Retinal pigment epithelial cell (primary cell): ENCODE data around the gene SLC17A9.
A peak's percentile ranks its signal among the peaks of the same experiment; 100 is the strongest.
"Not testable (repeated sequence)": the region's sequence is repeated elsewhere in the genome, so short reads cannot be mapped to it uniquely, and the experiment has no call there.

Source experiments
- DNase-seq: peaks from one replicate; pipeline ENCODE4 v3.0.0-alpha.2; 2010; ENCODE audit warnings: low read depth
- H3K4me3 ChIP-seq: 2 replicates; pipeline ENCODE4 v1.5.1; 2011; ENCODE audit warnings: mild to moderate bottlenecking, low read length, control low read depth, moderate library complexity
- TF ChIP-seq, protein P1 (sequence below): conservative IDR thresholded peaks from 2 replicates; pipeline ENCODE4 v1.5.1; 2011; ENCODE audit warnings: low read depth, low read length, control low read depth, inconsistent platforms

Gene SLC17A9

DNA sequence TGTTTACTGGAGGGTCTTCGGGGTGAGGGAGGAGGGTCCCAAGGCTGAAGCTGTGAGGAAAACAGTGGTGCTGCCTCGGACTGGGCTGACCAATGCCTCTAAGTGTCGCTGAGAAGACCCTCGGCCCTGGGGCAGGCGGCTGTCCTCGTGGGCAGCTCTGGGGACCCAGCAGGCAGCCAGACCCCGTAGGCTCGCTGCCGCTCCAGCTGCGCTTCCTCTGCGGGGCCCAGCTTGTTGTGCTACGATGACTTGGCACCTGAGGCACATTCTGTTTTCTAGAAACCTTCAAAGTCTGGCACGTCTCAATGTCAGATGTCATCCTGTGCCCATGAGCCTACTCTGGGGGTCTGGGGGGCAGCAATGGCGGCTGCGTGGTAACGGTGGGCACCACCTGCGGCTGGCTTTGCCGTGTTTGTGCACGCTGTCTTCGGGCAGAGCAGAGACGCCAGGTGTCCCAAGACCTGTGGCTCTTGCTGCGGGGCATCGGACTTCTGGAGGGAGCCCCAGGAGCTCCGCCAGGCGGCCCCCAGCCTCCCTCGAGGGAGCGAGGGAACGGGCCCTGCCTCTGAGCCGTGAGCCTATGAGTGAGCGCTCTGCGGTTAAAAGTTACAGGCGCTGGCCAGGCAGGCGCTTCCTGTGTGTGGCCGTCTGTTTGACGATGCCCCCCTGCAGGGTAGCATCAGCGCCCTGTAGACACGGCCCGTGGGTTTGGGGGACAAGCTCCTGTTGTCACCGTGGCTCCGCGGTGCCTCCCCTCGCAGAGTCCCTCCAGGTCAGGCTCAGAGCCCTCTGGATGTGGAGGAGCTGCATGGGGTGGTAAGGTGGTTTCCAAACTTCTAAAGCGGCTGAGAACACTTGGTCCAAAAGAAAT lies 6.8 kb downstream of the SLC17A9 start:
- DNase-seq, result no peak

DNA sequence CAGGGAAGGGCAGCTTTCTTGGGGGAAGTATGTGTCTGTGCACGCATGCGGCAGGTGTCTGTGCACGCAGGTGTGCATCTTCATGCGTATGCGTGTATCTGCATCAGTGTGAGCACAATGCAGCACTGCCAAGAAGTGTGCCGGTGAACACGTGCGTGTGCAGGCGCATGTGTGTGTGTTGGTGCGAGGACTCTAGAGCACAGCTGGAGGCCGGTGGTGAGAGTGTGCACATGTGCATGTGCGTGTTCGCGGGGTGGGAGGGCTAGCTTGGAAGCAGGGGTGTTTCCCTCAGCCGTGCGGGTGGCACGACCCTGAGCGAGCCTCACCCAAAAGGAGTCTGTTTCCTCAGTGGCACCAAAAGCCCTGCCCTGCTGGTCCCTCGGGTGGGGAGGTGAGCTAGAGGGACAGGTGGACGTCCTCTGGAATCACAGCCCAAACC lies 7.5 kb downstream of the SLC17A9 start:
- no peak for DNase-seq
- TF ChIP-seq, protein P1, sequence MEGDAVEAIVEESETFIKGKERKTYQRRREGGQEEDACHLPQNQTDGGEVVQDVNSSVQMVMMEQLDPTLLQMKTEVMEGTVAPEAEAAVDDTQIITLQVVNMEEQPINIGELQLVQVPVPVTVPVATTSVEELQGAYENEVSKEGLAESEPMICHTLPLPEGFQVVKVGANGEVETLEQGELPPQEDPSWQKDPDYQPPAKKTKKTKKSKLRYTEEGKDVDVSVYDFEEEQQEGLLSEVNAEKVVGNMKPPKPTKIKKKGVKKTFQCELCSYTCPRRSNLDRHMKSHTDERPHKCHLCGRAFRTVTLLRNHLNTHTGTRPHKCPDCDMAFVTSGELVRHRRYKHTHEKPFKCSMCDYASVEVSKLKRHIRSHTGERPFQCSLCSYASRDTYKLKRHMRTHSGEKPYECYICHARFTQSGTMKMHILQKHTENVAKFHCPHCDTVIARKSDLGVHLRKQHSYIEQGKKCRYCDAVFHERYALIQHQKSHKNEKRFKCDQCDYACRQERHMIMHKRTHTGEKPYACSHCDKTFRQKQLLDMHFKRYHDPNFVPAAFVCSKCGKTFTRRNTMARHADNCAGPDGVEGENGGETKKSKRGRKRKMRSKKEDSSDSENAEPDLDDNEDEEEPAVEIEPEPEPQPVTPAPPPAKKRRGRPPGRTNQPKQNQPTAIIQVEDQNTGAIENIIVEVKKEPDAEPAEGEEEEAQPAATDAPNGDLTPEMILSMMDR, result no peak
- no peak overlapping the region for H3K4me3 ChIP-seq

More for the DNA sequence above, 6.8 kb downstream of the SLC17A9 start:
- TF ChIP-seq, protein P1, result no peak
- no peak overlapping the region for H3K4me3 ChIP-seq

DNA sequence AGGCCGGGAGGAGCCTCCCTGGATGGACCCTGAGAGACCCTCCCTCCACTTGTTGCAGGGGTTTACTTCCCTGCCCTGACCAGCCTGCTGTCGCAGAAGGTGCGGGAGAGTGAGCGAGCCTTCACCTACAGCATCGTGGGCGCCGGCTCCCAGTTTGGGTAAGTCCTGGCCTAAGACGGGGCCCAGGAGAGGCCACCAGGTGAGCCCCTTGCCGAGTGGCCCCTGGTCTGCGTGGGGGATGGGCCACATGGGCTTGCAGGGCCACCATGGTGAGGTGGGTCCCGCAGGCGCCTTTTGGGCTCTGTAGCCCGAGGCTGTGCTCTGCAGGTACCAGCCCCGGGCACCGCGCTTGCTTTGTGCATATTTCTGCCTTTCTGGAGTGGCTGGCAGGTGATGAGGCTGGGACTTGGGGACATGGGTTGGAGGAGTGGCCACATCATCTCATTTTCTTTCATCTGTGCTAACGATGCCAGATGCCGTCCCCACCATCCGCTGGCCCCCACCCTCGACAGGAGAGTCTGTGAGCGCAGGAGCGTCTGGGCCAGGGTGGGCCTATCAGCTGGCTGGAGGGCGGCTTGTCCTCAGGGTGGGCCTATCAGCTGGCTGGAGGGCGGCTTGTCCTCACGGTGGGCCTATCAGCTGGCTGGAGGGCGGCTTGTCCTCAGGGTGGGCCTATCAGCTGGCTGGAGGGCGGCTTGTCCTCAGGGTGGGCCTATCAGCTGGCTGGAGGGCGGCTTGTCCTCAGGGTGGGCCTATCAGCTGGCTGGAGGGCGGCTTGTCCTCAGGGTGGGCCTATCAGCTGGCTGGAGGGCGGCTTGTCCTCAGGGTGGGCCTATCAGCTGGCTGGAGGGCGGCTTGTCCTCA lies 8.2 kb downstream of the SLC17A9 start:
- DNase-seq, H3K4me3 ChIP-seq: not testable (repeated sequence)

DNA sequence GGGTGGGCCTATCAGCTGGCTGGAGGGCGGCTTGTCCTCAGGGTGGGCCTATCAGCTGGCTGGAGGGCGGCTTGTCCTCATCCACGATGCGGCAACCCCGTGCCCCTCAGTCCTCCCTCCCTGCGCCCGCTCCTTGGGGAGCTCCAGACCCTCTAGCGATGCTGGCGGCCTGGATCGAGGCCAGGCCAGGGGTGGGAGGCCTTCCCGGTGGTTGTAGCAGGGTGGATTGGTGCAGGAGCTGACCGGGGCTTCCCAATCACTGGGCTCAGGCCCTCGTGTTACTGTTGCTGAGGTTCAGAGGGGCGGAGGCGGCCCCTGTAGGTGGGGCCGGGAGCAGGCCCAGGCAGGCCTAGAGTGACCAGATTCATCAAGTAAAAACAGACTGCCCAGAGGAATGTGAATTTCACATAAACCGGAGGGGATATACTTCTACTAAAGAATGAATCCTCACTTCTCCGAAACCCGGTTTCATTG lies 8.8 kb downstream of the SLC17A9 start:
- TF ChIP-seq, protein P1, result no peak
- peak overlapping the region; percentile 4 for H3K4me3 ChIP-seq

DNA sequence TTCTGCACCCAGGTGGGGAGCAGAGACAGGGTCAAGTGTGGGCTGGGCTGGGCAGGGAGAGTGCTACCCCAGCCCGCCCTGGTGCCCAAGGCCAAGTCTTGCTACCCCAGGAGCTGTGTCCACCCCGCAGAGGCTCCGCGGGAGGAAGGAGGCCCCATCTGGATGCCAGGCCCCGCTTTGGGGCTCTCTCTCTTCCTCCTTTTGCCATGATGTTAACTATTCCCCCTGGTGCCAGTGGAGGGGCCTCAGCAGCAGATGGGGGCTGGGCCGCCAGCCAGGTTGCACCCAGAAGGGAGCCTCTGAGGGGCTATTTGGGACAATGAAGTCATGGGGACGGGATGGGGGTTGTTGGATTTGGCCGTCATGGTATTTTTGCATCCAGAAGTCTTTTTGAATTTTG lies 9.3 kb downstream of the SLC17A9 start:
- H3K4me3 ChIP-seq, result no peak overlapping the region
- TF ChIP-seq, protein P1, result no peak
- no peak for DNase-seq

More for the DNA sequence above, 8.8 kb downstream of the SLC17A9 start:
- no peak for DNase-seq

DNA sequence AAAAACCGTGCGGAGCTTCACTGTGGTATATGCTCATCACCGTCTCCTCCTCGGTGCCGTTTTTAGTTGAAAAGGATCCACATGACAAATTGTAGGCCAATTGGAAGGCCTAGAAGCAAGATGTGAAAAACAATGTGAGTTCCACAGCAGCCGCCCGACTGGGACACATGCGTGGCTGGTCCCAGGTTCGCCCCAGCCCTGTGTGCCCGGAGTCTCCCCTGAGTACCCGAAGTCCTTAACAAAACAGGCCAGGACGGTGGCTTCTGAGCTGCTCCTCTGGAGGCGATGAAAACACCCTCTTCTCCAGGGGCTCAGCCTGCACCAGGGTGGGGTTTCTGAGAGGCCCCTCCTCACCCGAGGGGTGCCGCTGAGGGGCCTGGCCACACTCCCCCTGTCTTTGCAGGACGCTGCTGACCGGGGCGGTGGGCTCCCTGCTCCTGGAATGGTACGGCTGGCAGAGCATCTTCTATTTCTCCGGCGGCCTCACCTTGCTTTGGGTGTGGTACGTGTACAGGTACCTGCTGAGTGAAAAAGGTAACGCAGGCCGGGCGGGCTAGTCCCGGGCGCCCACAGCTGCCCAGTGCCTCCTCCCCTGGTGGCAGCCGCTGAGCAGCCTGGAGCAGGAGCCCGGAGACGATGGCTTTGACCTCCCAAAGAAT lies 9.8 kb downstream of the SLC17A9 start:
- TF ChIP-seq, protein P1, result no peak
- DNase-seq, result no peak
- H3K4me3 ChIP-seq, result no peak overlapping the region

DNA sequence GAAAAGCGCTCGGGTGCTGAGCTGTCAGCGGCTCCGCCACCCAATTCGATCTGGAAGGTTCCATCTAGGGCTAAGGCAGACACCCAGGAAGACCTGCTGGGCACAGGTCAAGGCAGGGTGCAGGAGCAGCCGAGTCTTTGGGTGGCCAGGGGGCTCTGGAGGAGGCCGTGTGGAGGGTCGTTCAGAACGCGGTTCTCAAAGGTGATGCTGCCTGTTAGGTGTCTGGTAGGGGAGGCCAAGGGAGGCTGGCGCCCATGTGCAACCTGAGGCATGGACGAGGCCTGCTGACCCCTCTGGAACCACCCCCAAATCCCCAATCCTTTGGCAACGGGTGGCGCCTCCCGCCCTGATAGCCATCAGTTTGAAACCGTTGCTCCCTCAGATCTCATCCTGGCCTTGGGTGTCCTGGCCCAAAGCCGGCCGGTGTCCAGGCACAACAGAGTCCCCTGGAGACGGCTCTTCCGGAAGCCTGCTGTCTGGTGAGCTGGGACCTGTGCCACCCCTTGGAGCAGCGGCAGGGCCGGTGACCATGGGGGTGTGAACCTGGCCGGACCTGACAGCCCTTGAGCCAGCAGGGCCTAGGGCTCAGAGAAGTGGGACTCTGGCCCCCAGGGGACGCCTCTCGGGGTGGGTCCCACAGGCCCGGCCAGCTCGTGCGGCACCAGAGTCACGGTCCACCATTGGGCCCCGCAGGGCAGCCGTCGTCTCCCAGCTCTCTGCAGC lies 10.5 kb downstream of the SLC17A9 start:
- H3K4me3 ChIP-seq, result no peak overlapping the region
- no peak for DNase-seq
- TF ChIP-seq, protein P1, result no peak
